Breast epithelium (tissue), 3 donors: Measurements from ENCODE around the gene MTCL1.

Source experiments
- POLR2A ChIP-seq: fragments of 450-650 bp; IDR thresholded peaks from one replicate; pipeline ENCODE4 v1.6.1; 2016; ENCODE audit warnings: antibody characterized with exemption, mild to moderate bottlenecking, moderate library complexity
- POLR2AphosphoS5 ChIP-seq, 3 donors: sonication (generic); formaldehyde crosslinking; IDR thresholded peaks; one replicate each; pipeline ENCODE4 v1.6.1; 2017; ENCODE audit warnings: antibody characterized with exemption in 3 of 3
- TF ChIP-seq, protein P1 (sequence below), 3 donors: fragments of 450-650 bp; IDR thresholded peaks; one replicate each; pipeline ENCODE4 v1.5.1; 2016 to 2017; ENCODE audit warnings: antibody characterized with exemption in 3 of 3, mild to moderate bottlenecking in 3 of 3, moderate library complexity in 3 of 3

- TF ChIP-seq POLR2AphosphoS5 (IDR thresholded peaks at IDR 0.05) (no peak), POLR2A (no peak)
- TF ChIP-seq, protein P1, sequence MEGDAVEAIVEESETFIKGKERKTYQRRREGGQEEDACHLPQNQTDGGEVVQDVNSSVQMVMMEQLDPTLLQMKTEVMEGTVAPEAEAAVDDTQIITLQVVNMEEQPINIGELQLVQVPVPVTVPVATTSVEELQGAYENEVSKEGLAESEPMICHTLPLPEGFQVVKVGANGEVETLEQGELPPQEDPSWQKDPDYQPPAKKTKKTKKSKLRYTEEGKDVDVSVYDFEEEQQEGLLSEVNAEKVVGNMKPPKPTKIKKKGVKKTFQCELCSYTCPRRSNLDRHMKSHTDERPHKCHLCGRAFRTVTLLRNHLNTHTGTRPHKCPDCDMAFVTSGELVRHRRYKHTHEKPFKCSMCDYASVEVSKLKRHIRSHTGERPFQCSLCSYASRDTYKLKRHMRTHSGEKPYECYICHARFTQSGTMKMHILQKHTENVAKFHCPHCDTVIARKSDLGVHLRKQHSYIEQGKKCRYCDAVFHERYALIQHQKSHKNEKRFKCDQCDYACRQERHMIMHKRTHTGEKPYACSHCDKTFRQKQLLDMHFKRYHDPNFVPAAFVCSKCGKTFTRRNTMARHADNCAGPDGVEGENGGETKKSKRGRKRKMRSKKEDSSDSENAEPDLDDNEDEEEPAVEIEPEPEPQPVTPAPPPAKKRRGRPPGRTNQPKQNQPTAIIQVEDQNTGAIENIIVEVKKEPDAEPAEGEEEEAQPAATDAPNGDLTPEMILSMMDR (IDR thresholded peaks at IDR 0.05) = no peak
These were observed 129.5 kb downstream of the MTCL1 start for GRCh38 chr18:8834881-8835280.
